GM19468 (cell line): ENCODE measurements around the gene MYPN.

ENCODE experiments used
- ATAC-seq: cut with Tn5 transposase; IDR thresholded peaks from one replicate; pipeline ENCODE4 v1.9.1; 2021; ENCODE audit warnings: mild to moderate bottlenecking, moderate library complexity, moderate number of reproducible peaks; ENCODE audit not compliant: unreplicated experiment; ENCODE audit errors: extremely low read depth

MYPN gene

GRCh38 chr10:68251151-68251550, 141.9 kb downstream of the MYPN start:
- ATAC-seq = no peak

- no peak for ATAC-seq
Measured at GRCh38 chr10:68251625-68252495, 142.6 kb downstream of the MYPN start.

- ATAC-seq = no peak
Measured at GRCh38 chr10:68253346-68253745, 144.1 kb downstream of the MYPN start.

DNA sequence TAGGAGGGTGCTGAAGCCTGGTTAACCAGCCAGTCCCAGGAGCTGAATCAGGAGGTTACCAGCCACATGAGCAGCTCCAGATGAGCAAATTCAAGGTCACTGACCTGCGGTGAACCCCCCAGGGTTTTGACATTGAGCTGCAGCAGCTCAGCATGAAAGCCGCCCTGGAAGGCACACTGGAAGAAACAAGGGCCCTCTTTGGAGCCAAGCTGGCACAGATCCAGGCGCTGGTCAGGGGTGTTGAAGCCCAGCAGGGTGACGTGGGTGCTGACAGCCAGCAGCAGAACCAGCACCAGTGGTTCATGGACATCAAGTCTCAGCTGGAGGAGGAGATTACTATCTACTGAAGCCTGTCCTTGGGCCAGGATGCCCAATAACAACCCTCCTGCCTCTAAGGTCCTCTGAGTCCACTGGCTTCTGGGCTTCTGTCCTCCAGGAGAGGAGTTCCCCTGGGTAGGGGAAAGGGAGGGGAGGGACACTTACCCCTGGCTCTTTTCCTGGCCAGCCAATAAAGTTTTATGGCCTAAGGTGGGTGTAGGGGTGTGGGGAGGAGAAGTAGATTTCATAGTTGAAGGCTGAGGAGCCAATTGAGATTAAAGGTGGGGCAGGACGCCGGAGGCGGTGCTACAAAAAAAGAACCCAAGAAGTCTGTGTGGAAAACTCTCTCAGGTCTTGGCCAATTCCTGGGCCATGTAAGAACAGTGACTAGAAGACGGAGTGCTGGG, 152.0 kb downstream of the MYPN start:
- no peak for ATAC-seq
